OCI-LY7 (cell line): Measurements from ENCODE around the gene AMPH. TPM values are rescaled to one million over a fixed set of nuclear protein-coding genes. Genes with fewer than 3 reads are reported as not detected.

Experiments used
- Bru-seq: library from RNA; stranded (reverse); fragments of 400-500 nt; gene quantifications from one replicate; lab custom pipeline; 2021; lab: Mats Ljungman, UMichigan
- BruChase-seq, 2 experiments: library from RNA; stranded (reverse); fragments of 400-500 nt; gene quantifications; one replicate each; lab custom pipeline; 2021; lab: Mats Ljungman, UMichigan
- BruUV-seq: library from RNA; stranded (reverse); fragments of 400-500 nt; replicated peaks from 2 replicates; lab custom pipeline; 2021; lab: Mats Ljungman, UMichigan
- CTCF ChIA-PET: fragments of 300-600 bp; sonication (Branson Sonifier 250); formaldehyde crosslinking; loops from one replicate; lab custom pipeline; 2022; ENCODE audit warnings: antibody characterized with exemption; ENCODE audit not compliant: unreplicated experiment; lab: Charles Lee
- POLR2A ChIA-PET: fragments of 300-600 bp; sonication (Branson Sonifier 250); formaldehyde crosslinking; loops from one replicate; lab custom pipeline; 2022; ENCODE audit warnings: antibody characterized with exemption; lab: Charles Lee
- DNase-seq: peaks from one replicate; pipeline ENCODE4 v3.0.0-alpha.2; 2015; ENCODE audit warnings: low spot score
- H2AFZ ChIP-seq: fragments of 200-600 bp; sonication (generic), shearing (Covaris generic); 2 replicates; pipeline ENCODE4 v1.6.1; 2014; ENCODE audit warnings: mild to moderate bottlenecking, antibody characterized with exemption, low read length, moderate library complexity
- H3K27ac ChIP-seq: fragments of 200-600 bp; sonication (generic); 2 replicates; pipeline ENCODE4 v1.5.1; 2014; ENCODE audit warnings: mixed run types, low read depth, mild to moderate bottlenecking, moderate library complexity, low read length, inconsistent platforms; ENCODE audit not compliant: poor library complexity, severe bottlenecking
- H3K36me3 ChIP-seq: fragments of 200-600 bp; sonication (generic); 2 replicates; pipeline ENCODE4 v1.6.1; 2014; ENCODE audit warnings: mild to moderate bottlenecking, antibody characterized with exemption, low read length, moderate library complexity, mixed read lengths; ENCODE audit not compliant: insufficient read depth
- H3K4me1 ChIP-seq: fragments of 200-600 bp; sonication (generic); 2 replicates; pipeline ENCODE4 v1.5.1; 2014; ENCODE audit warnings: mild to moderate bottlenecking, low read length; ENCODE audit not compliant: insufficient read depth, poor library complexity, severe bottlenecking
- H3K4me2 ChIP-seq: fragments of 200-600 bp; sonication (generic); 2 replicates; pipeline ENCODE4 v1.6.1; 2014; ENCODE audit warnings: mild to moderate bottlenecking, low read length
- H3K4me3 ChIP-seq: fragments of 200-600 bp; sonication (generic); 2 replicates; pipeline ENCODE4 v1.5.1; 2014; ENCODE audit warnings: mild to moderate bottlenecking, low read depth, low read length; ENCODE audit not compliant: poor library complexity, severe bottlenecking
- H3K79me2 ChIP-seq: fragments of 200-600 bp; sonication (generic); 2 replicates; pipeline ENCODE4 v1.6.1; 2016; ENCODE audit warnings: low read depth, mild to moderate bottlenecking, low read length, moderate library complexity, mixed read lengths; ENCODE audit not compliant: insufficient read depth
- H3K9me2 ChIP-seq: fragments of 200-600 bp; sonication (generic); 2 replicates; pipeline ENCODE4 v1.6.1; 2016; ENCODE audit warnings: mild to moderate bottlenecking, low read length, mixed read lengths; ENCODE audit not compliant: insufficient read depth
- H3K9me3 ChIP-seq: fragments of 200-600 bp; sonication (generic); 2 replicates; pipeline ENCODE4 v1.6.1; 2014; ENCODE audit warnings: mild to moderate bottlenecking, mixed run types, low read length, mixed read lengths
- H4K20me1 ChIP-seq: fragments of 200-600 bp; sonication (generic); 2 replicates; pipeline ENCODE4 v1.6.1; 2014; ENCODE audit warnings: mild to moderate bottlenecking, antibody characterized with exemption, low read length, moderate library complexity, mixed read lengths; ENCODE audit not compliant: insufficient read depth
- EZH2phosphoT487 ChIP-seq: fragments of 200-600 bp; sonication (generic); IDR thresholded peaks from 2 replicates; pipeline ENCODE4 v1.6.1; 2018; ENCODE audit warnings: low read depth, borderline replicate concordance, mild to moderate bottlenecking, mixed run types, antibody characterized with exemption, low read length, moderate library complexity, mixed read lengths
- intact Hi-C: fragments of 100-400 bp; cut with micrococcal nuclease; formaldehyde crosslinking; loops from one replicate; pipeline ENCODE4 v1.10.0; 2022; ENCODE audit not compliant: unreplicated experiment
- long read RNA-seq: library from polyadenylated mRNA; stranded (forward); transcript quantifications from one replicate; pipeline ENCODE4 v2.0.0, GENCODE V29; 2022
- total RNA-seq, 2 experiments: library from RNA; depleted of rRNA in 1 of 2; stranded (reverse); fragments of >200 nt in 1 of 2; shearing (Covaris generic) in 1 of 2; gene quantifications; 2 replicates each; pipeline ENCODE4 v1.2.3, GENCODE V29; 2014 to 2022
- TF ChIP-seq, protein P1 (sequence below): fragments of 200-600 bp; sonication (generic); conservative IDR thresholded peaks from 2 replicates; pipeline ENCODE4 v1.5.1; 2014; ENCODE audit warnings: mild to moderate bottlenecking, antibody characterized with exemption, low read length, moderate library complexity, mixed read lengths

The AMPH gene
- not detected in 2 replicates for total RNA-seq (2014; rRNA removed; shearing (Covaris generic))
- not detected in 2 replicates for total RNA-seq (2022)
- Bru-seq, nascent RNA = percentile 0 among the genes with signal in this experiment
- BruChase-seq, experiment 1, labeled RNA remaining after a 6-hour chase = percentile 1 among the genes with signal in this experiment
- percentile 0 among the genes with signal in this experiment for BruChase-seq, experiment 2, labeled RNA remaining after a 2-hour chase
- long read RNA-seq = 0 reads

DNA sequence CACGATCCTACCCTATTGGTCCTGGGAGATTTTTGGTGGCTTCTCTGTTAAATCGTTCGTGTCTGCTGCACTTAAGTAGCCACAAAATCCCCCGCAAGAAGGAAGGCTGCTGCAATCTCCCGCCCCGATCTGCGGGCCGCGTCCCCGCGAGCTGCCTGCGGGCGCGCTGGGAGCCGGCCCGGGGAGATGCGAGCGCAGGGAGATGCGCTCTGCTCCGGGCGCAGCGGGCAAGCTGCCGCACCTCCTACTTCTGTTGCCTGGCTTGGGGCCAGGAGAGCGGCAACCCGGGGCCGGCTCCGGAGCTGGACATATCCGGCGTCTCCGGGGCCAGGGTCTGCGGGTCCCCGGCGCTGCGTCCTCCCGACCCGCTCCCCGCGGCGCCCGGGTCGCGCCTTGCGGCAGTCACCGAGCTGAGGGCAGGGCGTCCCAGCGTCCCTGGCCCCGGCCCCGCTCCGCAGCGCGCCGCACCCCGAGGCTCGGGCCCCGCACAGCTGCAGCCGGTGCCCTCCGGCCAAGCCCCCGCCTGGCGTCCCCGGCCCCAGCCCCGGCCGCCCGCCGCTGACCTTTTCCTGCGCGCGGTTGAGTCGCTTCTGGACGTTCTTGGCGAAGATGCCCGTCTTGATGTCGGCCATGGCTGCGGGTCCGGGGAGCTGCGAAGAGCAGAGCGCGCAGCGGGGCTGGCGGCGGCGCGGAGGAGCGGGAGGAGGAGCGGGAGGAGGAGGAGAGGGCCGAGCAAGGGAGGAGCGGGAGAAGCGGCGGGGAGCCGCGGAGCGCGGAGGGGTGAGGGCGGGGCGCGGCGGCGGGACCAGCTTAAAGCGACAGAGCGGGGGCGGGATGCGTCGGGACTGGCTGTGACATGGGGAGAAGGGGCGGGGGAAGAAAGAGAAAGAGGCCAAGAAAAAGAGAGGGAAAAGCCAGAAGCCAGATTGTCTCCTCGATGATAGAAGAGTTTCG is at the start of gene AMPH:
Gene AMPH, minus strand, starts transcription at position 654 of the 954 bp plus-strand sequence. Its CDS starts 22 bp downstream, at position 632.
- intact Hi-C loops = no loop called here
- no peak within 1 kb of the TSS for H3K27ac ChIP-seq
- no peaks in the 10 kb centered on the region for H4K20me1 ChIP-seq
- H3K36me3 ChIP-seq = no peaks in the 10 kb centered on the region
- no TSS peak for BruUV-seq
- H3K4me2 ChIP-seq = no peak within 1 kb of the TSS
- no peak for TF ChIP-seq EZH2phosphoT487
- no peak within 1 kb of the TSS for H2AFZ ChIP-seq
- H3K9me2 ChIP-seq = no peaks in the 10 kb centered on the region
- H3K79me2 ChIP-seq = no peaks in the 10 kb centered on the region
- no peak for DNase-seq
- no peaks in the 10 kb centered on the region for H3K9me3 ChIP-seq
- no peaks in the 10 kb centered on the region for H3K4me1 ChIP-seq
- H3K4me3 ChIP-seq = no peak within 1 kb of the TSS
- POLR2A ChIA-PET = interaction anchor here (0.6 to 1.3 kb wide), 3 partner anchors 22 to 715 kb away, joined by 3 read pairs; no protein-coding TSS in a partner anchor
- CTCF ChIA-PET = no interaction called here

DNA sequence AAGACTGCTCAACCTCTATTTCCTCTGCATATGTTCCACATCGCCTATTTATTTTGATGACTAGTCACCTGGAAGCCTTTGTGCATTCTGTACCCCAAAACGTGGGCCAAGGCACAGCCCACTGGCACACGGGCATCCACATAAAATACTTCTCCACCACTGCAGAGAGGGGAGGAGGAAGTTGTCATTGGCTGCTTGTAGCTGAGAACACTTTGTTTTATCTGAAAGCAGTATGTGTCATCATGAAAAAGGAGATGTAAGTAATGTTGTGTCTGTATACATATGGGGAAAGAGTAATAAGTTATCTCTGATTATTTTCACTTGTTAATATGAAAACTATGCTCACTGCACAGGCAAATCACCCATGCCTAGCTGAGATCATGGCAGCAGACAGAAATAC is 48.2 kb upstream of the AMPH start:
- H3K4me2 ChIP-seq = no peak overlapping the region
- H3K9me3 ChIP-seq = no peaks in the 10 kb centered on the region
- BruUV-seq = no TSS peak
- TF ChIP-seq, protein P1, sequence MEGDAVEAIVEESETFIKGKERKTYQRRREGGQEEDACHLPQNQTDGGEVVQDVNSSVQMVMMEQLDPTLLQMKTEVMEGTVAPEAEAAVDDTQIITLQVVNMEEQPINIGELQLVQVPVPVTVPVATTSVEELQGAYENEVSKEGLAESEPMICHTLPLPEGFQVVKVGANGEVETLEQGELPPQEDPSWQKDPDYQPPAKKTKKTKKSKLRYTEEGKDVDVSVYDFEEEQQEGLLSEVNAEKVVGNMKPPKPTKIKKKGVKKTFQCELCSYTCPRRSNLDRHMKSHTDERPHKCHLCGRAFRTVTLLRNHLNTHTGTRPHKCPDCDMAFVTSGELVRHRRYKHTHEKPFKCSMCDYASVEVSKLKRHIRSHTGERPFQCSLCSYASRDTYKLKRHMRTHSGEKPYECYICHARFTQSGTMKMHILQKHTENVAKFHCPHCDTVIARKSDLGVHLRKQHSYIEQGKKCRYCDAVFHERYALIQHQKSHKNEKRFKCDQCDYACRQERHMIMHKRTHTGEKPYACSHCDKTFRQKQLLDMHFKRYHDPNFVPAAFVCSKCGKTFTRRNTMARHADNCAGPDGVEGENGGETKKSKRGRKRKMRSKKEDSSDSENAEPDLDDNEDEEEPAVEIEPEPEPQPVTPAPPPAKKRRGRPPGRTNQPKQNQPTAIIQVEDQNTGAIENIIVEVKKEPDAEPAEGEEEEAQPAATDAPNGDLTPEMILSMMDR = no peak
- TF ChIP-seq EZH2phosphoT487 = no peak
- H3K9me2 ChIP-seq = no peaks in the 10 kb centered on the region
- no peaks in the 10 kb centered on the region for H3K4me1 ChIP-seq
- H3K36me3 ChIP-seq = no peaks in the 10 kb centered on the region
- no peak overlapping the region for H3K27ac ChIP-seq
- no peak overlapping the region for H3K4me3 ChIP-seq
- POLR2A ChIA-PET = no interaction called here
- DNase-seq = no peak
- H3K79me2 ChIP-seq = no peaks in the 10 kb centered on the region
- H2AFZ ChIP-seq = no peak overlapping the region
- CTCF ChIA-PET = no interaction called here
- intact Hi-C loops = no loop called here
- no peaks in the 10 kb centered on the region for H4K20me1 ChIP-seq

DNA sequence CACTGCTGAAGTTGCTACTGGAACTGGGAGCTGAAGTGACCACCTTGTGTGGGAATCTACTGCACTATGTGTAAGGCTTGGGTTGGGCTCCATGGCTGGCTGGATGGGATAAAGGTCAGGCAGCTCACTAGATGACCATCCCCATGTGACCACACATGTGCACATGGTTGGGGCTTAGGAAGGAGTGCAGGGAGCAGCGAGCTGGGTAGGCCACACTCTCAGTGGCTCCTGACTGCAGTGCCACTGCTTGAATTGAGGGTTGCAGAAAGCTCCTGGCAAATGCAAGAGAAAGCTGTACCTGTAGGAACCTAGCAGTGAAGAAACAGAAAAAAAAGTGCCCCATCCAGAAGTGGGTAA is 47.5 kb upstream of the AMPH start:
- Histone ChIP-seq H3K36me3 (no peaks in the 10 kb centered on the region), H3K79me2 (no peaks in the 10 kb centered on the region), H3K9me3 (no peaks in the 10 kb centered on the region), H3K4me3 (no peak overlapping the region), H2AFZ (no peak overlapping the region), H3K9me2 (no peaks in the 10 kb centered on the region), H3K4me1 (no peaks in the 10 kb centered on the region), H4K20me1 (no peaks in the 10 kb centered on the region), H3K27ac (no peak overlapping the region), H3K4me2 (no peak overlapping the region)
- ChIA-PET POLR2A (no interaction called here), CTCF (no interaction called here)
- TF ChIP-seq, protein P1 = no peak
- no peak for TF ChIP-seq EZH2phosphoT487
- DNase-seq = no peak
- BruUV-seq = no TSS peak
- intact Hi-C loops = no loop called here
